Inflammatory macrophage treated with lipopolysaccharide for 4 hours (primary cell): Measurements from ENCODE around the gene PSMG3.
"Not testable (repeated sequence)": the region's sequence is repeated elsewhere in the genome, so short reads cannot be mapped to it uniquely, and the experiment has no call there.

ENCODE experiments used
- DNase-seq: peaks from one replicate; pipeline ENCODE4 v3.0.0-alpha.2; 2020

PSMG3 gene

DNA sequence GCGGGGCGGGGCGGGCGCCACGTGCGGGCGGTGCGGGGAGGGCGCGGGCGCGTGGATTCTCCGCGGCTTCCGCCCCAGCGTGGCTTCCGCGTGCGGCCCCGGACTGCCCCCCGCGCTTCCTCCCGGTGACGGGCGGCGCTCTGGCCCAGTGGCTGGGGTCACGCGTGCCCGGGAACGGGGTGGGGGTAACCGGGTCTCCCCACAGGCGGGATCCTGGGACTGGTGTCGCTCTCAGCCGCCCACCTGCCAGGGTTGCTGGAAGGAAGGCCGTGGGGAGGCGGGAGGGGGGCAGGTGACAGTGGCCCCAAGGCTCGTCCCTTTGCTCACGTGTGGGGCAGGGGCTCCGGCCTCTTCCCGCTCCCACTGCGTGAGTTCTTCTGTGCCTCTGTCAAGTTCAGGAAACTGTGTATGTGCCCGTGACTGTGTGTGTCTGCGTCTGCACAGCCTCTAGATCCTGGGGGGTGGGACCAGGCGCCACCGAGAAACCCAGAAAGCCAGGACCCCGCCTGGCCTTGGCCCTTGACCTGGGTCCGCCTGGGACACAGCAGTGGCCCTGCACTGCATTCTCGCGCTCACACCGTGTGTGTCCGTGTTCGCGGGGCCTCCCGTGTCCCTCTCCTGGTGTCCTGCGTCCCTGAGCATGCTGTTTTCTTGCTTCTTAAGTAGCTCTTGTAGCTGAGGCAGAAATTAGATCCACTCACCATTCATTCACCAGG, 38.4 kb downstream of the PSMG3 start:
- DNase-seq, result peak; percentile 22

DNA sequence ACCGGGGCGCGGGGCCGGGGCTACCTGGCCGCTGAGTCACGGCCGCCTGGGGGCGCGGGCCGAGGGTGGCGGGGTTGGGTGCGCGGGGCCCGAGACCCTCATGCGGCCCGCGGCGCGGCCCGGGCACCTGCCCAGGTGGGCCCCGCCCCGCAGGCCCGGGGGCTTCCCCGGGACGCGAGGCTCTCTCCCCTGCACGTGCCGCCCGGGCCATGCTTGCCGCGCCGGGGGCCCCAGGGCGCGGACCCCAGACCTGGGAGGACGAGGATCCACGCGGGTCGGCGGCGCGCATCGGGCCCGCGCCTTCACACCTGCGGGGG, 38.9 kb downstream of the PSMG3 start:
- no peak for DNase-seq

DNA sequence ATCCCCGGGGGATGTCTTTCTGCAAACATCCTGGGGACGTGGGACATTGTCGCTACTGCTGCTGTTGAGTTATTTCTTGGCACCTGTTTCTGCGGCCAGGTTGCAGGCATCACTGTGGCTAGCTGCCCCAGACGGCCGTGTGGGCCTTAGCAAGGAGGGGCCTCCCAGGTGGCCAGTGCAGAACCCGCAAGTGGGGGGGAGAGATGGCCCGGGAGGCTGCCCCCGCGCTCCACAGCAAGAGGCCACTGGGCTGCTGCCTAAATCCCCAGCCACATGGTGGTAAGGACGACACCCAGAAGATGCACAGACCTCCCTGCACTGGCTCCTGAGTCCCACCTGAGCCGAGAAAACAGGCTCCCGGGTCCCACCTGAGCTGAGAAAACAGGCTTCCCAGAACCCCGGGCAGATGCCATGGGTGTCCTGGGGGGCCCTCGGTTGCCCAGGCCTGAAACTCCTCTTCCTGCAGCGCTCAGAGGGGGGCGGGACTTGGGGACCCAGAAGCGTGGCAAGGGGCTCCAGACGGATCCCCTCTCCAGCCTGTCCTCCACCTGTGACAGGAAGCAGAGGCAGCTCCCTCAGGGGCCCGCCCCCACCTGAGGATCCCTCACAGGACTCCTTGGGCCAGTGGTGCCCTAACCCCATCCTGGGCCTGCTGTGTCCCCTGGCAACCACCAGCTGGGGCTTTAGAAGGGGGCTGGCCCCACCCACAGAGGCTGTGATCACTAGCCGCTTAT, 40.3 kb downstream of the PSMG3 start:
- DNase-seq, result no peak

DNA sequence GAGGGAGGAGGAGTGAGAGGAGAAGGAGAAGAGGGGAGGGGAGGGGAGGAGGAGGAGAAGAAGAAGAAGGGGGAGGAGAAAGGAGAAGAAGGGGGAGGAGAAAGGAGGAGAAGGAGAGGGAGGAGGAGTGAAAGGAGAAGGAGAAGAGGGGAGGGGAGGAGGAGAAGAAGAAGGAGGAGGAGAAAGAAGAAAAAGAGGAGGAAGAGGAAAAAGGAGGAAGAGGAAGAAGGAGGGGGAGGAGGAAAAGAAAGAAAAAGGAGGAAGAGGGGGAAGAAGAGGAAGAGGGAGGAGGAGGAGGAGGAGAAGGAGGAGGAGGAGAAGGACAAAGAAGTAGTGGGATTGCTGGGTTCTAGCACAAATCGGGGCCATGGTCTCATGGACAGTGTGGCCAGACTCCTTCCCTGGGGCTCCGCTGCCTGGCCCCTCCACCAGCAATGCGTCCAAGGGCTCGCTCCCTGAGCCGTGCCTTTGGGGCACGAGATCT, 43.5 kb downstream of the PSMG3 start:
- no peak for DNase-seq

DNA sequence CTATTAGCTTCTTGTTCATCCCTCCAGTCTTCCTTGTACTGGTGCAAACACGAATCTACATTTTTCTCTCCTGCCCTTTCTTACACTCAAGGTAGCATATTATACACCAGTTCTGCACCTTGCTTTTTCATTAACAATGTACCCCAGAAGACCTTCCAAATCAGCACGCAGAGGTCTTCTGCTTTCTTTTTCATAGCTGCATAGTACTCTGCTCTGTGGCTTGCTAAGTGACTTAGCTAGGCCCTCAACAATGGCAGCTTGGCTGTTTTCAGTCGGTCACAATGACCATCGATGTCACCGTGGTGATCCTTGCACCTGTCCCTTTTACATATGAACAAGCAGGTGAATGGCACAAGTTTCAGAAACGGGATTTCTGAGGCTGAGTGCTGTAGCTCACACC, 44.4 kb downstream of the PSMG3 start:
- no peak for DNase-seq

DNA sequence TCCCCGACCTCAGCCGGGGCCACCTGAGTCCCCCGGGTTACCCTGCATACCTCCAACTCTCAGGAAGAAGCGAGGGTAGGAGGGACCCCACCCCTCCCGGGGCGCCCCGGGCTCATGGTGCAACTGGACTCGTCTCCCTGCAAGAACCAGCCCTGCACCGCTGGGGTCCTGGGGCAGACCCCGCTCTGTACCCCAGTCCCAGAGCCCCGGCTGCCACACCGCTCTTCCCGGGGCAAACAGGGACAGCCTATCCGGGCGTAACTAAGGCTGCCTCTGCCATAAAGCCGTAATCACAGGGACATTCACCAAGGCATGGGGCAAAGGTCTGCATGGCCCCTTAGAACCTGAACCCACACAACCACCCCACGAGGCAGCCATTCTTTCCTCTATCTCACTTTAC, 46.0 kb downstream of the PSMG3 start:
- no peak for DNase-seq

DNA sequence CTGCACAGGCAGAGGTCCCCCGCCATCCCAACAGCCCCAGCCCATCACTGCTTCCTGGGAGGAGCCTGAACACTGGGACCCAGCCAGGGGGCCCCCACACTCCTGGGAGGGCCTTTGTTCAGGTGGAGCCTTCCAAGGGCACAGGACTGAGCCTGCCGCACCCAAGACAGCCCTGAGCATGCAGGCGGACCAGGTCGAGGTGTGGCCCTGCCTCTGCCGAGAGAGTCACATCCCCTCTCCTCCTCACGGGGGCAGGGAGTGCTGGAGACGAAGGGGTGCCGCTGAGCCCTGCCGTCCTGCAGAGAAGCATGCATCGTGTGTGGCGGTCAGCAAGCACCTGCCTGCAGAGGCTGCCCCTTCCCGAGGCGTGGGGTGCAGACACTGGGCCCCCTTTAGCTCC, 46.6 kb downstream of the PSMG3 start:
- DNase-seq, result no peak

DNA sequence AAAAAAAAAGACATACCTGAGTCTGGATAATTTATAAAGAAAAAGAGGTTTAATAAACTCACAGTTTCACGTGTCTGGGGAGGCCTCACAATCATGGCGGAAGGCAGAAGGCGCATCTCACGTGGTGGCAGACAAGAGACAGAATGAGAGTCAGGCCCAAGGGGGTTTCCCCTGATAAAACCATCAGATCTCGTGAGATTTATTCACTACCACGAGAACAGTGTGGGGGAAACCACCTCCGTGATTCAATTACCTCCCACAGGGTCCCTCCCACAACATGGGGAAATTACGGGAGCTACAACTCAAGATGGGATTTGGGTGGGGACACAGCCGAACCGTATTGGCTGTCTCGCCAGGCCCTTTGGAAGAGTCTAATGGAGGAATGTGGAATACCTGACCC, 48.4 kb downstream of the PSMG3 start:
- DNase-seq, result peak; percentile 49

DNA sequence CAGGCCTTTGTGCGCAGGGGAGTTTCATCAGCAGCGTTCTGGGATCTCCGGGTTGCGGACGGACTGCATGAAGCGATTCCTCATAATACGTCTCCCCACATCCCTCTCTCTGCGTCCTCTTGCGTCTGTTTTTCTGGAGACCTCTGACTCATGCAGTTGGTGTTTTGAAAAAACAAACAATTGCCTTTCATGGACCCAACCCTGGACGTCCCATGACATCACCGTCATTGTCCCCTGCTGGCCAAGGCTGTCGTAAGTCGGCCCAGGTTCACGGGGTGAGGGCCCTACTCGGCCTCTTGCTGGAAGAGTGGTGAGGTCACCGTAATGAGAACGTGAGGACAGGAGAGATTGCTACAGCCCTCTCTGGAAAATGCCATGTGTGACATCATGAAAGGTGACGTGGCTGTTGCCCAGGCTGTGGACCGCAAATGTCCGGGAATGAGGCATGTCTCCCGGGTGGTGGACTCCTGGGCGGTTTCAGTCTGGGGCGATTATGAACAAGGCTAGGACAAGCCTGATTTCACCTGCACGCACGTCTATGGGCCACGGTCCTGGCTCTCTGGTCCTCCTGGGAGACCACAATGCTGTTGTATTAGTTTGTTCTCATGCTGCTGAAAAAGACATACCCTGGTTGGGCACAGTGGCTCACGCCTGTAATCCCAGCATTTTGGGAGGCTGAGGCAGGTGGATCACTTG, 49.1 kb downstream of the PSMG3 start:
- peak; percentile 81 for DNase-seq

DNA sequence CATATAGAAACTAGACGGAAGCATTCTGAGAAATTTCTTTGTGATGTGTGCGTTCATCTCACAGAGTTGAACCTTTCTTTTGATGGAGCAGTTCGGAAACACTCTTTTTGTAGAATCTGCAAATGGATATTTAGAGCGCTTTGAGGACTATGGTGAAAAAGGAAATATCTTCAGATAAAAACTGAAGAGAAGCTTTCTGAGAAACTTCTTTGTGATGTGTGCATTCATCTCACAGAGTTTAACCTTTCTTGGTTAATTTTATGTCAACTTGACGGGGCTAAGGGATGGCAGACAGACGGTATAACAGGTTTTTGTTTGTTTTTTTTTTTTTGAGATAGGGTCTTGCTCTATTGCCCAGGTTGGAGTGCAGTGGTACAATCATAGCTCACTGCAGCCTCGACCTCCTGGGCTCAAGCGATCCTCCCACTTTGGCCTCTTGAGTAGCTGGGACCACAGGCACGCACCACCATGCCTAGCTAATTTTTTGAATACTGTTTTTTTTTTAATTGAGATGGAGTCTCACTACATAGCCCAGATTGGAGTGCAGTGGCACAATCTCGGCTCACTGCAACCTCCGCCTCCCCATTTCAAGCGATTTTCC, 50.4 kb downstream of the PSMG3 start:
- DNase-seq, result not testable (repeated sequence)
